Stimulated activated CD4-positive, alpha-beta T cell treated with anti-CD3 and anti-CD28 coated beads, Interleukin-12 subunit alpha, Interleukin-12 subunit beta, amount 100 ng/mL, for 24 hours (primary cell): ENCODE measurements around the gene RAMACL.

Source experiments
- DNase-seq, 2 experiments: peaks; one replicate each; pipeline ENCODE4 v3.0.0-alpha.2; 2020; ENCODE audit warnings: low read depth in 2 of 2

Gene RAMACL

DNA sequence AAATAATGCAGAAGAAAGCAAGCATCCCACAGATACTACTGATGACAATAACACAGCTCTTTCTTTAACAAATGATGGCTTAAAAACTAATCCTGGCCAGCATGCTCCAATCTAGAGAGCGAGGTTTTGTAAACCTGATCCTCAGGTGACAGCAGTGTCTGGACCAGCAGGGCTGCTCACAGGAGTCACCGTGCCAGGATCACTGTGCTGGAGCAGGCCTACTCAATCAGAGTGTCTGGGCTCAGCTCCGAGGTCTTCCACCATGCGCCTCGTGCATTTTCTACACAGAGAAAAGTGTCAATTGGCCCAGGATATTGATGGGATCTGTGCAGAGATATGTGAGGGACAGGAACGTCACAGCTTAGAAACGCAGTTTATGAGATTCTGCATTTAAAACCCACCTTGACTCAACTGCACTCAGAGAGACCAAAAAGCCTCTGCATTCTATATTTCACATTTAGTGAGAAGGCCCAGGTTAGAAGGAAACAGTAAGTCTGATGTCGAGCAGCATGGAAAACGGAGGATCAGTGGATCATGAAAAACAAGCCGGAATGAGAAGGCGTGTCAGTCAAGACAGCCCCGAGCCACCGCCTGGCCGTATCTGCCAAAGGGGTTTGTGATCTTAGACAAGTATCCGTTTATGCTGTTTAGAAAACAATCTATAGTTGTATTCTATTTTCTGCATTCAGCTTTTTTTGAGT, 7.8 kb downstream of the RAMACL start:
- DNase-seq = no peak

DNA sequence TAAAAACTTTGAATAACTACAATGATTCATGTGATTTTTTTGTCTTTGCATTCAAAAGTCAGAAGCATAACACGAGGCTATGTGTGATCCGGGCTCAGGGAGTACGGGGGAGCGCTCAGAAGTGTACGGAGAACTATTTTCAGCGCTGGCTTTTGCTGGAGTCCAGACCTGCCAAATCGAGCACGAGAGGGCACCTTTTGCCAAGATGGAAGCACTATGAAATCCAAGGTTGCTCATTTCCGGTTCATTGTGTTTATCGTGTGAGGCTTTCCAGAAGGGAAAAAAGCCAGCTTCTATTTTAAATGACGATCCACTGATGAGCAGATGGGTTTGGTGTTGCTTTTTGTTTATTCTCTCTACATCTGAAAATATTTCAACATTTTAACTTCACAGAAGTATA, 11.3 kb downstream of the RAMACL start:
- no peak for DNase-seq

DNA sequence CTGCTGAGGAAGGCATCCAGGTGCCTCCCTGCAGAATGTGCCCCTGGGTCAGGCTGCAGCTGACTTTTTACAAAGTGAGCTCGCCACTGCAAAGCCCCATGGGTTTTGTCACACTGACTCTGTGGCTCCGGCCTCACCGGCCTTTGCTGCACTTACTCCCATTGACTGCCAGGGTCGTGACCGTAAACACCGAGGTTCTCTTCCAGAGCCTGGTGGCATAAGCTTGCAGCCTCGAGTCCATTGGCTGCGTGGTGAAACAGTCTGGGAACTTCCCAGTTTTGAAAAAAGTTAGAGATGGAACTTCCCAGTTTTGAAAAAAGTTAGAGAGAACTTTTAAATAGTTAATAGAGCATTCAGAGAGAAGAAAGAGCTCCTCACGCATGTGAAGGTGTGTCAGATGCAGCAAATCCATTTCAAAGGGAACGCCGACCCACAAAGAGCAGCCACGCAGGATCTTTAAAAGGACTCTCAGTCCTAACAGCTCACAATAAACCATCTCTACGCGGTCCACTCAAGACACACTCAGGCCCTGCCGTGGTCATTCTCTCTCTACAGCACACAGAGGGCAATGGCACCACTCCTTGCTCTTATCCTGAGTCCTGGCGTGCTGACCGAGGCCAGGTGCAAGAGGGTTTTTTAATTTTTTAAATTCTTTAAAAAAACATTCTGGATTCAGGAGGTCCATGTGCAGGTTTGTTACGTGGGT, 12.8 kb downstream of the RAMACL start:
- no peak for DNase-seq

DNA sequence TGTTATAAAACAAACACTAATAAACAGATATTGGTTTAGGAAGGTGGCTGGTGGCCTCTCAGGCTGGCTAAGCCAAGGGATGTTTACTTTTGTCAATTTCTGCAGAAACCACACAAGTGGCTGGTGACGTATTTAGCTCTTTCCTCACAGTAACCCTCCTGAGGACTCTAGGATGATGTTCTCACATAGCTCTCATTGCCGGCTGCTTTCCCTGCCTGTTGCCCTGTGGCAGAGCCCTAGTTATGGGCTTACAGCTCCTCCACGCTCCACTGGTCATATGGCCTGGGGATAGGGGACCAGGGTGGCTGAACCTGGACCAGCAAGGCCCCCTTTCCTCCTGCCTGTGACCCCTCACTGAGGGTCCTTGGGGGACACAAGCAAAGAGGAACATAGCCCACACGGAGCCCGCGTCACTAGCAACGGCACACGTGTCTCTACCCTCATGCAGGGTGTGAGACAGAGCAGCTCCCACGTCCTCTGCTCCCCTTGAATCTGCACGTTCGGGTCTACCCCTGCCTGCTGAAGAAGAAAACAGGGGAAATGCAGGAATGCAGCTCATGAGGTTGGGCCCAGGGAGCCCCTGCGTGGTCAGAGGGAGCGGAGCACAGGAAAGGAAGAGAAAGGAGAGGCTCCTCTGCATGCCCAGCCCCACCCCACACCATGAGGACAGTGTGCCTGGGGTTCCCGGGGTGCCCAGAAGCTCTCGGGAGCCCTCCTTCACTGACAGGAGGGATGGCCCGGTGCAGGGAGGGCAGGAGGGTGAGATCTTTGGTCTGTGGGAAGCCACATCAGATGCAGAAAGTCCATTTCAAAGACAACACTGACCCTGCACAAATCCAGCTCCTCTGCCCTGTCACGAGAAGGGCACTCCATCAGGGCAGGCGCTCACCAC, 13.9 kb downstream of the RAMACL start:
- no peak for DNase-seq

DNA sequence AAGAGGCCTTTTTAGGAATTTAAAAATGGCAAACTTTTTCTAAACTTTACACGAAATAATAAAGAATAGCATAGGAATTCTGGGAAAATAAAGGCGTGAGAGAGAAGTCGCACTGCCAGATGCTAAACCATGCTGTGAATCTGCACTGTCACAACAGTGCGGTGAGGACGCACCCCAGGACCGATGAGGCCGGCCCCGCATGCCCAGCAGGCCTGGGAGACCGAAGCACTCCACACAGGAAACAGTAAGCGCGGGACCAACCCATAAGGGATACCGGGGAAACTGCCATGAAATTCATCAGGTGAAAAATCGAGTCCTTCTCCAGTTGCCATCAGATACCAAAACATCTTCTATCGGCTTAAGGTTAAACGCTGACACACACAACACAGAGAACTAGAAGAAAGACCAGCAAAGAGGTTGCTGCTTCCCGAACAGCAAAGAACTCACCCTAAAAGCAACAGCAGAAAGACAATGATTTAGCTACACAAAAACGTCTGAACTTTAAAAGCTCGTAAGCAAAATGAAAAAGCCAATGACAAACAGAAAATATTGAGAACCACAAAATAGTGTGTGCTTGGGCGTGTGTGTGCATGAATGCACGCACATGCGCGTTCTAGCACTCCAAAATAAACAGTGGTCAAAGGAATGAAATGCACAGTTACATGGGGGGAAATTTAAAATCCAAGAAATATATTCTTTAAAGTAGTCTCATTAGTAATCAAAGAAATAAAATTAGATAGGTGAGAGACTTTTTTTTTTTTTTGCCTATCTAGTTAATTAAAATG, 15.4 kb downstream of the RAMACL start:
- no peak for DNase-seq

DNA sequence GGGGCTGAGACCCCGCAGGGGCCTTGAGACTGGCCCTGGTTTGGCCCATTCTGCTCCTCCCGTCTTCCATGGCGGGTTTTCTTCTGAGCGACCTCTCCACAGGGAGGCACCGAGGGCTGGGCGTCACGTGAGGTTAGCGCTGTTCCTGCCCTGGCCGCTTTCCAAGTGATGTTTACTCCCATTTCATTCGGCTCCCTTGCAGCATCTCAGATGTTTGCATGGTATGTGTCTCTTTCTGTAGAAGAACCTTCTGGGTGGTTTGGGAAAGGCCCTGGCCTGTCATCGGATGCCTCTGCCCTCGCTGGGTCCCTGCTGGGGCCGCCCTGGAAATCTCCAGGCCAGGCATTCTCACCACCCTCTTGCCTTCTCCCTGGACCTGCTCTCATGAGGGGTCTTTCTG, 17.3 kb downstream of the RAMACL start:
- DNase-seq = no peak

DNA sequence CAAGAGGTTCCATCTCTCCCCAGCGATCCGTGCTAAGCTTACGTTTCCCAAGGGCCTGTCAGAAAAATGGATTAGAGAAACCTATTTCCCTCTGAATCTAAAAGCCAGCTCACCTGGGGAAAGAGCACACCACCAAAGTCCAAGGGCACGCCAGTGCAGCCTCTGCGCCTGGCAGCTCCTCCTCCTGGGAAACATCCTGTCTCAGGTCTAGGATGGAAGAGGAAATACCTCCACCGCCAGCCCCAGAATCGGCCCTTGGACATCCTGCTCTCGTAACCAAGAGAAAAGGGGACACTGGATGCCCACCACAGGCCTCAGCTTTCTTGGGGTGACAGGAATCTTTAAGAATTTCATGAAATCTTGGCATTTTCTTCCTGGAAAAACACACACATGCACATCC, 18.7 kb downstream of the RAMACL start:
- DNase-seq = no peak

DNA sequence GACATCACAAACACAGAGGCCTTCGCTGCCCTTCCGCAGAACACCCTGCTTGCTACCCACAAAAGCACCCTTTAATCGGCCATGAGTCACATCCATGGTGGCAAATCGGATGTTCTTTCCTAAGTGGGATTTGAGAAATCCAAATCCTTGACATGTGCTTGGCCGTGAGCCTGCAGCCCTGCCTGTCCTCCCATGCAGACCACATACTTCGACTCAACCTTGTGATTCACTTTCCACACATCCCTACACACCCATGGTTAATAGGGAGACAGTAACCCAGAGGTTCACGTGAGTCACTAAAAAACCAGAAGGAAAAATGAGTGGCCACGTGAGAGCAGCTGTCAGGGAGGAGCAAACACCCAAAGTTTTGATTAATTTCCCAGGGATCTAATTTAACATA, 19.4 kb downstream of the RAMACL start:
- no peak for DNase-seq

DNA sequence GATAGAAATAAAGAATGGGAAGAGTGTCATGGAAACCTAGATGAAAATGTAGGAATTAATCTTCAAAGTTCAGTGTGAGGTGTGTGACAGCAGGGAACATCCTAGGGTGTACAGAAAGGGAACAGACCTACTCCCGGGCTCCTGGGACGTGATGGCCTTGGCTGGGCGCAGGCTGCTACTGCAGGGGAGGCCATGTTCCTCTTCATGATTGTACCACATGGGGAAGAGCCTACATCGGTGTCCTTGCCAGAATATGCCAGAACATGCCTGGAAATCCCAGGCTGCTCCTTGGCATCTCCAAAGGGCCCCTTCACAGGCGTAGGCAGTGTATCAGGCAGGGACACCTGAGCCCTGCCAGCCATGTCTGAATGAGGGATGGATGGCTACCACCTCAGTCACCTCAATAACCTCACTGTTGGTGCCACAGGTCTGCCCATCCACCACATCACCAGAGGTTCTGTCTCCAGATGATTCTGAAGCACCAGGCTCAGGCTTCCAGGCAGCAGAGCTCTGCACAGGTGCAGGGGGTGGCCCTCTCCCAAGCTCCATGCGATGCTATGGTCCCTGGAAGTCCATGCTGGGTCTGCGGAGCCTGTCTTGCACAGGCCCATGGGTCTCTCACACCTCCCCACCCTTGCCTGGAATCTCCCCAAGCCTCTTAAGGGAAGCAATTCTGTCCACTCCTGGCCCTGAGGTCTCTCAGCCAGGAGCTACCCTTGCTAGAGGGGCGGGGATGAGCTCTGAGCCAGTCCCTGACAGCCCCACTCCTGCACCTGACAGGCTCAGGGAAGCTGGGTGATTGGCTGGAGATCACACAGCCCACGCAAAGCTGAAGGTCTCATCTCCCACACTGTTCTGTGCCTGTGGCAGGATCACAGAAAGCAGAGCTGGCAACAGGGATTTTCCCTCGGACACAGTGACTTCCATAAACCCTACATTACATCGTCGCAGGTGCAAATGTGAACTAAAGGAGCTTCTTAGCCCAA, 20.2 kb downstream of the RAMACL start:
- no peak for DNase-seq

DNA sequence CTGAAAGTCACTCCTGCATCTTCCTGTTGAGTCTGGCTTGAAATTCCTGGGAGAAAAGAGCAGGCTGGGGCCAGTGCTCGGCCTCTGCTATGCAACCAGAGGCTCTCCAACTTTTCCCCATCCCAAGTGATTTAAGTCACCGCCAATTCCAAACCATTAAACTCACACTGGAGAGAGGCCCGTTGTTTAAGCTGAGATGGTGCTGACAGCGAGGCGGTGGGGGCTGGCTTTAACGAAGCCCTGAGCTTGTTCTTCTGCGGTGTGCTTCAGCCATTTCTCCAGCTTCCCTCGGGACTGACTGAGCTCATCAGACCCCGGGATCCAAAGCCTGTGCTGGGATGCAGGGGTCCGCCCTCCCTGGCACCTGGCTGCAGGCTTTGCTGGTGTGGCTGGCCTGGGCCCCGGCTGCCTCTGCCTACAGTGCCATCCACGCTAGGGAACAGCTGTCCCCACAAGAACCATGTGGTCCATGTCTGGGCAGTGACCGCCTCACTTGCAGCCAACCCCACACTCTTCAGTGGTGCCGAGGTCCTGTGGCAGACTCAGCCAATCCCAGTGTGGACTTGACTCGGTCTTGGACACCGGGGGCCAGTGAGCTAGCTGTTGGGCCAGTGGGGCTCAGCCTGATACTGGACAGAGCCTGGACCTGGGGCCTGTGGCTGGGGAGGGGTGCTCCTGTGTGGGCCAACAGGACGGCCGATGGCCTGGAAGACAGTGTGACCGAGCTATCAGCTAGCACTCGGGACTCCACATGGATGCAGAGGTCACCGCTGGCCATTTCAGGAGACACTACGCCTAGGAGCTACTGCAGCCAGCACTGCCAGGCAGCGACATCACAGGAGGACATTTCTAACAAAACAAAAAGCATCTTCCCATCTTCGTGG, 21.2 kb downstream of the RAMACL start:
- DNase-seq = no peak

DNA sequence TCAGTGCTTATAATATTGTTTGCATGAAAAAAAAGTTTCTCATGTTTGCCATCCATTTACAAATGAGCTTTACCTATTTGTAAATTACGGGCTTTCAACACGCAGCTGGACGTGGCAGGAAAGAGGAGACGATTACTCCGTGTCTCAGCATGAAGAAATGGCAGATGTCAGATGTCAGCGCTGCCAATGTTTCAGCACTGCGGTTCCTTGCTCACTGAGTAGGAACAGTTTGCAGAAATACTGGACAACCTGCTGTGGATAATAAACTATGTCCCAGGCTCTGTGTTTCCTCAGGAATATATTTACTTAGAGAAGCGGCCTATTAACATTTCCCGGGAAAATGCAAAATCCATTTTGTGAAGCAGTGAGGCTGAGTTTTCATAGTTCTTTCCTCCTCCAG, 22.7 kb downstream of the RAMACL start:
- DNase-seq = no peak

DNA sequence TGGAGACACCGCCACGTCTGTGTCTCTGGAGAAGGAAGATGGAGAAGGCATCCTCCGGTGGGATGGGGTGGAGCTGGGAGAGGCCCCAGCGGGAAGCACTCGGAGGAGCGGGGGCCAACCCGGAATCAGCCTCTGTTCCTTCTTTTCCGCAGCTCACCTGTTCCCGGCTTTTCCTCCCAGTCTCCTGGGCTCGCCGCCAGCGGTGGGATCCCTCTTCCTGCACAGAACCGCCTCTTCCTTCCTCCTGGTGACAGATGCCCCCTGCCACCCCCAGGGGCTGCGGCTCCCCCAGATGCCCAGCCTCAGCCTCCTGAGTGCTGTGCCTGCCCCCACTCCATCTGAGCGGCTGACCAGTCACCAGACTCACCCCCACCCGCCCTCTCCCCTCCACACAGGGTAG, 23.3 kb downstream of the RAMACL start:
- no peak for DNase-seq

DNA sequence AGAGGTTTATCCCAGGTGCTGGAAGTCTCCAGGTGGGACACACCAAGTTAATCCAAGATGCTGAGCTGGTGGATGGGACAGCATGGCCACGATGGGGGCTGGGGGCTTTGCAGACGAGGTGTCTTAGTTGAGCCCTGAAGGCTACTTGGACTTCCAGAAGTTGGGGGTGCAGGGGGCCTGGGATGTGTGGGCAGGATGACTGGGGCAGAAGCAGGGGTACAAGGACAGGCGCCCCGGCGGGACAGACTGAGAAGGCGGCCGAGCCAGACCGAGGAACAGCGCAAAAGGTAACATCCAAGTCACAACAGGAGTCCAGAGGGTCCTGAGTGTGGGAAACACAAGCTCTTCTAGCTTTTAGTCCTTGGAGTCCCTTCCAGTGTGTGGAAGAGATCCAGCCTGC, 23.8 kb downstream of the RAMACL start:
- no peak for DNase-seq

DNA sequence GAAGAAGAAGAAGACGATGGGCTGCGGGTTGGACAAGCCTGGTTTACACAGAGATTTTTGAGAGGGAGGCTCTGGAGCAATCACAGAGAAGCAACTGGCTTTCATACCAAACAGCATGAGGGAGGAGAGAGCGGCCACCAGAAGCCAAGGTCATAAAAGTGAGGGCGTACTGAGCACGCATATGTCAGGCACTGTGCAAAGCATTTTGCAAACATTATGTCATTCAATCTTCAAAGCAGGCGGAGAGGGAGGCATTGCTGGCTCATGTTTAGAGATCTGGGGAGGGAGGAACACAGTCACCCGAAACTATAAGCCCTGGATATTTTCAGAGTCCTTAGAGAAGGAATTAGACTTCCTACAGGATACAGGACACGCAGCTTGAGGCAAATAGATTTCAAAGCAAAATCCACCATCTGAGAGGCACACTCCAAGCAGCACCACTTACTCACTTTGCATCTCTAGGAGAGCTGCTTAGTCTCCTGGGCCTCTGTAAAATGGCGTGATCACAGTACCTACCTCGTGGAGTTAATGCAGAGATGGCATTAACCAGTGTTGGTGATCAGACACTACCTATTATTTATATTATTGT, 24.6 kb downstream of the RAMACL start:
- no peak for DNase-seq

DNA sequence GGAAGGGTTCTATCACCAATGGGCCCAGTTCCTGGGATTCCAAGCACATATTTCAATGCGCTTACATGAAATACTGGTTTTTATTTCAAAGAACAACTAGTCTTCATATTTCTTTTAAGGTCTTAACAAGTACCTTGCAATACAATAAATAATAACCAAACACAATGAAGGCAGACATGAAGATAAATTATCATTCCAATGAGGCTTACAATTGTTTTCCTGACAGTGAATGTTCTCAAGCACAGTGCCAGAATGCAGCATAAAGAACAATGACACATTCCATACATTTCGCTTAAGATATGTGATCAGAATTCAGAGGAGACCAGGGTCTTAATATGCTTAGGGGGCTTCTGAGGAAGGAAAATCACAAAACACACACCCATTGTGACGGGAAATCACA, 26.3 kb downstream of the RAMACL start:
- no peak for DNase-seq

DNA sequence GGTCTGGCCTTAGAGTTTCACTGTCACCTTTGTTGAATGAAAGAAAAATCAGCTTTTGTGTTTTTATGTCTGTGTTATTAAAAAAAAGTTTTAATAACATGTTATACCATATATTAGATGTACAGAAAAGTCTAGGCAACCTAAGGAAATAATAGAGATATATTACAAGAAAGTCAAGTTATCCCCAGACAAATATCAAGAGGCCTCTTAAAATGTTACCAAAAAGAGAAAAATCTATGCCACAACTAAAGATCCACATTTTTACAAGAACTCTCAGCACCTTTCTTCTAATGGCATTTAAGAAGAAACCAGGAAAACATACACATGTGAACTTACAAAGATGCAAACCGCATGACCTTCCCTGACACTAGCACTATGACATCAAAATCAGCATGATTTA, 26.8 kb downstream of the RAMACL start:
- no peak for DNase-seq

DNA sequence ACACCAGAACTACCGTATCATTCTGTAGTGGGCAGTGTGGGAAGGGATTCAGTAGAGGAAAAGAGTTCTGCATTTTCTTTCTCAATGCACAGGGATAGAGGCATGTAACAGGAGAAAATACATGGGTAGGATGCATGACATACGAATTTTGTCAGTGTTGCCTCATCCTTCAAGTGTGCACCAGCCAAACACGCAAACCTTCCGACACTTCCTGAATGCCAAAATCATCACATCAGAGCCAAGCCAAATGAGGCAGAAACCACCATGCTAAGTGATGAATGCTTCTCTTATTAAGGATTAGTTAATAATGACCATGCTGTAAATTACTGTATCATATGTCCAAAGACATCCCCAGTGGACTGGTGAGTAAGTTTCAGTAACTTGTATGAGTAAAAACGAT, 27.3 kb downstream of the RAMACL start:
- no peak for DNase-seq

DNA sequence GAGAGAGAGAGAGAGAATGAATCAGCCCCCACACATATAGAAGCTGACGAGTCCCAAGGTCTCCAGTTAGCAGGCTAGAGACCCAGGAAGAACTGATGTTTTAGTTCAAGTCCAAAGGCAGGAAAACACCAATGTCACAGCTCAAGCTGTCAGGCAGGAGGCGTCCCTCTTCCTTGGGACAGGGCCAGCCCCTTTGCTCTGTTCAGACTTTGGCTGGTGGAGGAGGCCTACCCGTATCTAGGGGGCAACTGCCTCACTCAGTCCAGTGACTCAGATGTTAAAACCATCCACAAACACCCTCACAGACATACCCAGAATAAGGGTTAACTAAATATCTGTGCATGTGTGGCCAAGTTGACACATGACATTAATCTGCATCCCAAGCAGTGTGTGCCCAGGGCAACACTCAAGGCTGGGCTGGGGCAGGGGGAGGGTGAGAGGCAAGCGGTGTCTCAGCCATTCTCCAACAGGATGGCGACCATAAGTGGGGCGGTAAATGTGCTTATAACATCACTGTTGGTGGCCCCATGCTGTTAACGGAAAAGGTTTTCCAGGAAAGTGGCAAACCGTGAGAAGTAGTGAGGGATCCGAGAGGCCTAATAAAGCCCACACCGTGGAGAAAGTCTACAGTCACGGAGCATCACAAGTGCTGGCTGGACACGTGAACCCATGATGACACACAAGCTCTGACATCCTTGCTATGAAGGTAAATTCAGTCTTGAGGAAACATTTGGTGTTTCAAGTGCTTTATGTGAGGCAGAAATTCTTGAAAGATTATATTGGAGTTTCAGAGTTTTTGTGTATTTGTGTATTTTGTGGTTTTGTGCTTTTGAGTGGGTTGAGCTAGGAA, 28.1 kb downstream of the RAMACL start:
- no peak for DNase-seq
